ENCODE results near the gene AGRP. TPM values are rescaled to one million over a fixed set of nuclear protein-coding genes. Genes with fewer than 3 reads are reported as not detected.
A peak's percentile ranks its signal among the peaks of the same experiment; 100 is the strongest.
"Not testable (repeated sequence)": the region's sequence is repeated elsewhere in the genome, so short reads cannot be mapped to it uniquely, and the experiment has no call there.

AGRP gene
- total RNA-seq, 2 experiments from 2014 or later: not detected

GRCh38 chr16:67489401-67490083 lies 6.2 kb upstream of the AGRP start:
- ChIA-PET POLR2A (no interaction called here), CTCF (interaction anchor here (1.7 to 20.8 kb wide), 3 partner anchors 9 to 32 kb away, joined by 12 to 195 read pairs (median 27); partner anchors contain the start of gene ATP6V0D1)
- Mint-ChIP-seq H3K9me3 (no peaks in the 10 kb centered on the region), H3K4me3 (no peak overlapping the region), H3K27ac (no peak overlapping the region), H3K4me1 (peaks cover 17% of the 10 kb centered on the region), H3K27me3 (no peaks in the 10 kb centered on the region), H3K36me3 (ENCODE audit: low read depth) (peaks cover 4% of the 10 kb centered on the region)
- no peak for DNase-seq

- Mint-ChIP-seq H3K4me1 (peaks cover 22% of the 10 kb centered on the region), H3K27ac (peak overlapping the region; percentile 3)
- DNase-seq; H3K9me3 Mint-ChIP-seq; H3K27me3 Mint-ChIP-seq; H3K36me3 Mint-ChIP-seq (ENCODE audit: low read depth); H3K4me3 Mint-ChIP-seq: not testable (repeated sequence)
- ChIA-PET CTCF (interaction anchor here (20.8 kb wide), 1 partner anchor 34 kb away, joined by 195 read pairs; no protein-coding TSS in a partner anchor), POLR2A (interaction anchor here (0.6 kb wide), 1 partner anchor 36 kb away, joined by 3 read pairs; no protein-coding TSS in a partner anchor)
These were observed 4.2 kb upstream of the AGRP start for GRCh38 chr16:67487561-67487960.

GRCh38 chr16:67486805-67487204 lies 3.5 kb upstream of the AGRP start:
- no peaks in the 10 kb centered on the region for H3K9me3 Mint-ChIP-seq
- H3K36me3 Mint-ChIP-seq (ENCODE audit: low read depth): peaks cover 12% of the 10 kb centered on the region
- POLR2A ChIA-PET: no interaction called here
- CTCF ChIA-PET: interaction anchor here (20.8 kb wide), 1 partner anchor 35 kb away, joined by 195 read pairs; no protein-coding TSS in a partner anchor
- no peaks in the 10 kb centered on the region for H3K27me3 Mint-ChIP-seq
- H3K4me3 Mint-ChIP-seq: no peak overlapping the region
- DNase-seq: no peak
- H3K27ac Mint-ChIP-seq: peak overlapping the region; percentile 31
- H3K4me1 Mint-ChIP-seq: peaks cover 25% of the 10 kb centered on the region

GRCh38 chr16:67483731-67484525 lies 581 bp upstream of the AGRP start:
- H3K4me1 Mint-ChIP-seq: peaks cover 26% of the 10 kb centered on the region
- no peaks in the 10 kb centered on the region for H3K27me3 Mint-ChIP-seq
- H3K27ac Mint-ChIP-seq: peak overlapping the region; percentile 20
- H3K4me3 Mint-ChIP-seq: no peak overlapping the region
- peaks cover 14% of the 10 kb centered on the region for H3K36me3 Mint-ChIP-seq (ENCODE audit: low read depth)
- H3K9me3 Mint-ChIP-seq: no peaks in the 10 kb centered on the region
- DNase-seq: no peak
- ChIA-PET POLR2A (no interaction called here), CTCF (interaction anchor here (0.6 to 20.8 kb wide), 6 partner anchors 9 to 431 kb away, joined by 3 to 195 read pairs (median 4); no protein-coding TSS in a partner anchor)

GRCh38 chr16:67482233-67482924 lies 968 bp downstream of the AGRP start:
- Mint-ChIP-seq H3K9me3 (no peaks in the 10 kb centered on the region), H3K4me1 (peaks cover 26% of the 10 kb centered on the region), H3K27me3 (no peaks in the 10 kb centered on the region), H3K27ac (peak overlapping the region; percentile 97), H3K4me3 (peak overlapping the region; percentile 90), H3K36me3 (ENCODE audit: low read depth) (peaks cover 14% of the 10 kb centered on the region)
- ChIA-PET CTCF (interaction anchor here (0.7 to 20.8 kb wide), 10 partner anchors 10 to 187 kb away, joined by 3 to 195 read pairs (median 6); partner anchors contain the start of gene CARMIL2), POLR2A (no interaction called here)
- DNase-seq: no peak

- no peaks in the 10 kb centered on the region for H3K27me3 Mint-ChIP-seq
- ChIA-PET POLR2A (interaction anchor here (0.6 to 1.0 kb wide), 3 partner anchors 79 to 454 kb away, joined by 3 to 4 read pairs (median 3); no protein-coding TSS in a partner anchor), CTCF (interaction anchor here (0.6 to 20.8 kb wide), 45 partner anchors 8 to 363 kb away, joined by 3 to 195 read pairs (median 4); partner anchors contain the start of genes ACD, CARMIL2 and CTCF)
- H3K4me3 Mint-ChIP-seq: peak overlapping the region; percentile 90
- H3K9me3 Mint-ChIP-seq: no peaks in the 10 kb centered on the region
- peaks cover 26% of the 10 kb centered on the region for H3K4me1 Mint-ChIP-seq
- peak overlapping the region; percentile 97 for H3K27ac Mint-ChIP-seq
- DNase-seq: peak; percentile 68
- H3K36me3 Mint-ChIP-seq (ENCODE audit: low read depth): peaks cover 14% of the 10 kb centered on the region
These were observed 1.6 kb downstream of the AGRP start for GRCh38 chr16:67481561-67482232.

GRCh38 chr16:67480833-67481560 lies 2.4 kb downstream of the AGRP start, which contains the start of gene ATP6V0D1:
ATP6V0D1 (minus strand) TSS chr16:67481157; CDS start chr16:67481086, 71 bp downstream.
- peak within 1 kb of the TSS; percentile 90 for H3K4me3 Mint-ChIP-seq
- CTCF ChIA-PET: interaction anchor here (0.6 to 20.8 kb wide), 47 partner anchors 8 to 992 kb away, joined by 3 to 195 read pairs (median 4); partner anchors contain the start of genes ACD, CARMIL2 and CTCF
- H3K9me3 Mint-ChIP-seq: no peaks in the 10 kb centered on the region
- H3K36me3 Mint-ChIP-seq (ENCODE audit: low read depth): peaks cover 14% of the 10 kb centered on the region
- H3K4me1 Mint-ChIP-seq: peaks cover 26% of the 10 kb centered on the region
- peak within 1 kb of the TSS; percentile 97 for H3K27ac Mint-ChIP-seq
- no peaks in the 10 kb centered on the region for H3K27me3 Mint-ChIP-seq
- POLR2A ChIA-PET: interaction anchor here (0.6 to 1.0 kb wide), 3 partner anchors 80 to 455 kb away, joined by 3 to 4 read pairs (median 3); no protein-coding TSS in a partner anchor
- peak; percentile 99 for DNase-seq

- H3K27ac Mint-ChIP-seq: no peak overlapping the region
These were observed 5.3 kb downstream of the AGRP start for GRCh38 chr16:67477960-67478554.

GRCh38 chr16:67474551-67475455 lies 8.5 kb downstream of the AGRP start:
- H3K9me3 Mint-ChIP-seq: no peaks in the 10 kb centered on the region
- no peak for DNase-seq
- no peaks in the 10 kb centered on the region for H3K36me3 Mint-ChIP-seq (ENCODE audit: low read depth)
- ChIA-PET CTCF (interaction anchor here (0.8 to 1.7 kb wide), 5 partner anchors 19 to 87 kb away, joined by 3 to 4 read pairs (median 3); no protein-coding TSS in a partner anchor), POLR2A (no interaction called here)
- no peak overlapping the region for H3K27ac Mint-ChIP-seq
- H3K4me3 Mint-ChIP-seq: no peak overlapping the region
- H3K27me3 Mint-ChIP-seq: no peaks in the 10 kb centered on the region
- peaks cover 21% of the 10 kb centered on the region for H3K4me1 Mint-ChIP-seq

More at GRCh38 chr16:67477960-67478554, 5.3 kb downstream of the AGRP start:
- DNase-seq: no peak
- POLR2A ChIA-PET: no interaction called here
- peaks cover 26% of the 10 kb centered on the region for H3K4me1 Mint-ChIP-seq
- no peaks in the 10 kb centered on the region for H3K27me3 Mint-ChIP-seq
- CTCF ChIA-PET: interaction anchor here (0.6 to 1.4 kb wide), 2 partner anchors 14 to 387 kb away, joined by 3 read pairs; no protein-coding TSS in a partner anchor
- H3K36me3 Mint-ChIP-seq (ENCODE audit: low read depth): peaks cover 6% of the 10 kb centered on the region
- H3K4me3 Mint-ChIP-seq: no peak overlapping the region
- no peaks in the 10 kb centered on the region for H3K9me3 Mint-ChIP-seq

- no peaks in the 10 kb centered on the region for H3K9me3 Mint-ChIP-seq
- no peaks in the 10 kb centered on the region for H3K36me3 Mint-ChIP-seq (ENCODE audit: low read depth)
- peaks cover 7% of the 10 kb centered on the region for H3K4me1 Mint-ChIP-seq
- H3K4me3 Mint-ChIP-seq: no peak overlapping the region
- no peaks in the 10 kb centered on the region for H3K27me3 Mint-ChIP-seq
- ChIA-PET CTCF (interaction anchor here (0.7 kb wide), 1 partner anchor 9 kb away, joined by 4 read pairs; the partner anchor contains the start of gene ATP6V0D1), POLR2A (no interaction called here)
- H3K27ac Mint-ChIP-seq: no peak overlapping the region
- no peak for DNase-seq
These were observed 11.5 kb downstream of the AGRP start for GRCh38 chr16:67471758-67472384.

All from activated CD4-positive, alpha-beta T cell treated with anti-CD3 and anti-CD28 coated beads, Interleukin-2, amount 10 ng/mL, durations not matched to agents 7 days and 5 days (primary cell).